Measurements from ENCODE around the gene PGS1. TPM values are rescaled to one million over a fixed set of nuclear protein-coding genes. Genes with fewer than 3 reads are reported as not detected.

PGS1 gene
- total and polyA plus RNA-seq, 2 donors (not counting 1 experiment from before 2014, with no cell fraction given), result 22.4 to 34.5 TPM

- Histone ChIP-seq H4K20me1 (ENCODE audit: control insufficient read depth, extremely low read depth, insufficient read depth, low read length) (no peaks in the 10 kb centered on the region), H3K4me3 (replicated peaks in 1 of 4; ENCODE audit: control extremely low read depth in 1 of 4, insufficient read depth in 1 of 4, low read depth in 3 of 4, low read length in 4 of 4) (no peak overlapping the region), H2AFZ (ENCODE audit: low read length) (no peak overlapping the region), H3K27me3 (ENCODE audit: control insufficient read depth, insufficient read depth, low read length) (no peaks in the 10 kb centered on the region), H3K4me2 (ENCODE audit: extremely low read depth, insufficient read depth, low read length) (no peak overlapping the region), H3K36me3 (ENCODE audit: control insufficient read depth, insufficient read depth, low read length) (no peaks in the 10 kb centered on the region), H3K27ac (ENCODE audit: insufficient read depth, low read length) (no peak overlapping the region), H3K9me3 (ENCODE audit: control insufficient read depth, insufficient read depth, low read depth, low read length) (no peaks in the 10 kb centered on the region), H3K79me2 (ENCODE audit: control insufficient read depth, insufficient read depth, low read length) (no peaks in the 10 kb centered on the region), H3K4me1 (ENCODE audit: control insufficient read depth, extremely low read depth, insufficient read depth, low read length) (no peaks in the 10 kb centered on the region), H3K9ac (ENCODE audit: insufficient read depth, low read length) (no peak overlapping the region)
- TF ChIP-seq CTCF (conservative IDR thresholded peaks at IDR 0.05 in 1 of 2, IDR thresholded peaks at IDR 0.05 in 1 of 2; ENCODE audit: low read depth in 1 of 2, low read length in 2 of 2) (no peak), EZH2 (IDR thresholded peaks at IDR 0.05; ENCODE audit: low read length, missing control alignments) (no peak)
- no peak for DNase-seq (ENCODE audit: low read depth in 2 of 2)
Observed at GRCh38 chr17:78454346-78454745, 75.9 kb downstream of the PGS1 start.

GRCh38 chr17:78458091-78458490, 79.6 kb downstream of the PGS1 start:
- no peaks in the 10 kb centered on the region for H3K27me3 ChIP-seq (ENCODE audit: control insufficient read depth, insufficient read depth, low read length)
- no peak overlapping the region for H3K4me3 ChIP-seq (replicated peaks in 1 of 4; ENCODE audit: control extremely low read depth in 1 of 4, insufficient read depth in 1 of 4, low read depth in 3 of 4, low read length in 4 of 4)
- no peak for DNase-seq (ENCODE audit: low read depth in 2 of 2)
- H3K4me1 ChIP-seq (ENCODE audit: control insufficient read depth, extremely low read depth, insufficient read depth, low read length), result no peaks in the 10 kb centered on the region
- H3K9ac ChIP-seq (ENCODE audit: insufficient read depth, low read length), result no peak overlapping the region
- H3K79me2 ChIP-seq (ENCODE audit: control insufficient read depth, insufficient read depth, low read length), result no peaks in the 10 kb centered on the region
- no peaks in the 10 kb centered on the region for H4K20me1 ChIP-seq (ENCODE audit: control insufficient read depth, extremely low read depth, insufficient read depth, low read length)
- H2AFZ ChIP-seq (ENCODE audit: low read length), result no peak overlapping the region
- no peak for TF ChIP-seq EZH2 (IDR thresholded peaks at IDR 0.05; ENCODE audit: low read length, missing control alignments)
- TF ChIP-seq CTCF (conservative IDR thresholded peaks at IDR 0.05 in 1 of 2, IDR thresholded peaks at IDR 0.05 in 1 of 2; ENCODE audit: low read depth in 1 of 2, low read length in 2 of 2), result no peak
- no peaks in the 10 kb centered on the region for H3K36me3 ChIP-seq (ENCODE audit: control insufficient read depth, insufficient read depth, low read length)
- H3K27ac ChIP-seq (ENCODE audit: insufficient read depth, low read length), result no peak overlapping the region
- no peaks in the 10 kb centered on the region for H3K9me3 ChIP-seq (ENCODE audit: control insufficient read depth, insufficient read depth, low read depth, low read length)
- H3K4me2 ChIP-seq (ENCODE audit: extremely low read depth, insufficient read depth, low read length), result no peak overlapping the region

GRCh38 chr17:78458736-78459335, 80.4 kb downstream of the PGS1 start:
- DNase-seq (ENCODE audit: low read depth in 2 of 2), result no peak
- Histone ChIP-seq H3K9ac (ENCODE audit: insufficient read depth, low read length) (no peak overlapping the region), H3K4me2 (ENCODE audit: extremely low read depth, insufficient read depth, low read length) (no peak overlapping the region), H3K79me2 (ENCODE audit: control insufficient read depth, insufficient read depth, low read length) (no peaks in the 10 kb centered on the region), H3K4me3 (replicated peaks in 1 of 4; ENCODE audit: control extremely low read depth in 1 of 4, insufficient read depth in 1 of 4, low read depth in 3 of 4, low read length in 4 of 4) (no peak overlapping the region), H2AFZ (ENCODE audit: low read length) (no peak overlapping the region), H3K36me3 (ENCODE audit: control insufficient read depth, insufficient read depth, low read length) (no peaks in the 10 kb centered on the region), H4K20me1 (ENCODE audit: control insufficient read depth, extremely low read depth, insufficient read depth, low read length) (no peaks in the 10 kb centered on the region), H3K27ac (ENCODE audit: insufficient read depth, low read length) (no peak overlapping the region), H3K9me3 (ENCODE audit: control insufficient read depth, insufficient read depth, low read depth, low read length) (no peaks in the 10 kb centered on the region), H3K27me3 (ENCODE audit: control insufficient read depth, insufficient read depth, low read length) (no peaks in the 10 kb centered on the region), H3K4me1 (ENCODE audit: control insufficient read depth, extremely low read depth, insufficient read depth, low read length) (no peaks in the 10 kb centered on the region)
- TF ChIP-seq EZH2 (IDR thresholded peaks at IDR 0.05; ENCODE audit: low read length, missing control alignments) (no peak), CTCF (conservative IDR thresholded peaks at IDR 0.05 in 1 of 2, IDR thresholded peaks at IDR 0.05 in 1 of 2; ENCODE audit: low read depth in 1 of 2, low read length in 2 of 2) (no peak)
